ENCODE measurements around the gene GPC4.

DNA sequence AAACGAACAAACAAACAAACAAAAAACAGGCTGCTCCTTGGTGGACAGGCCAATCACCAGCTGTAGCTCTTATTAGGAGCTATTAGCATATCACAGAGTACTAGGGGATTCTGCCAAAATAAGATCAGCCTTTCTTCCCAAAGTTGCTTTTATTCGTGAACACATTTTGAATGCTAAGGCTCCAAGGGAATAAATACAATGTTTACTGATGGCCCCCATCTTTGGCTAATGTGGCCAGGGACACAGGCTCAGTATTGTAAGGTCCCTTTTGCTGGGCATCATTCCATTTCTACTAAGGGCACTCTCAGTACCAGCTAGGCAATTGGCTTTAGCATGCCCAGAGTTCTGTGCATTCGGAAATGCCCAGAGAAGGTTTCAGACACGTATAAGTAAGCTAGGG, 84.3 kb downstream of the GPC4 start:
- TF ChIP-seq, protein P1, sequence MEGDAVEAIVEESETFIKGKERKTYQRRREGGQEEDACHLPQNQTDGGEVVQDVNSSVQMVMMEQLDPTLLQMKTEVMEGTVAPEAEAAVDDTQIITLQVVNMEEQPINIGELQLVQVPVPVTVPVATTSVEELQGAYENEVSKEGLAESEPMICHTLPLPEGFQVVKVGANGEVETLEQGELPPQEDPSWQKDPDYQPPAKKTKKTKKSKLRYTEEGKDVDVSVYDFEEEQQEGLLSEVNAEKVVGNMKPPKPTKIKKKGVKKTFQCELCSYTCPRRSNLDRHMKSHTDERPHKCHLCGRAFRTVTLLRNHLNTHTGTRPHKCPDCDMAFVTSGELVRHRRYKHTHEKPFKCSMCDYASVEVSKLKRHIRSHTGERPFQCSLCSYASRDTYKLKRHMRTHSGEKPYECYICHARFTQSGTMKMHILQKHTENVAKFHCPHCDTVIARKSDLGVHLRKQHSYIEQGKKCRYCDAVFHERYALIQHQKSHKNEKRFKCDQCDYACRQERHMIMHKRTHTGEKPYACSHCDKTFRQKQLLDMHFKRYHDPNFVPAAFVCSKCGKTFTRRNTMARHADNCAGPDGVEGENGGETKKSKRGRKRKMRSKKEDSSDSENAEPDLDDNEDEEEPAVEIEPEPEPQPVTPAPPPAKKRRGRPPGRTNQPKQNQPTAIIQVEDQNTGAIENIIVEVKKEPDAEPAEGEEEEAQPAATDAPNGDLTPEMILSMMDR (IDR thresholded peaks at IDR 0.05; ENCODE audit: insufficient read depth, low read depth, low read length): no peak
- TF ChIP-seq EZH2 (IDR thresholded peaks at IDR 0.05; ENCODE audit: insufficient read depth, low read length): no peak

Data from astrocyte (in vitro differentiated cells and primary cell).